Measurements from ENCODE around the gene IL20RB. TPM values are rescaled to one million over a fixed set of nuclear protein-coding genes. Genes with fewer than 3 reads are reported as not detected.
A peak's percentile ranks its signal among the peaks of the same experiment; 100 is the strongest.
"Not testable (repeated sequence)": the region's sequence is repeated elsewhere in the genome, so short reads cannot be mapped to it uniquely, and the experiment has no call there.

Gene IL20RB
- polyA plus RNA-seq, 1 experiment, result 3.2 TPM

- ChIA-PET POLR2A (interaction anchor here (0.5 to 1.6 kb wide), 3 partner anchors 227 to 623 kb away, joined by 3 to 19 read pairs (median 4); partner anchors contain the start of gene STAG1), CTCF (interaction anchor here (0.5 to 4.5 kb wide), 46 partner anchors 9 to 946 kb away, joined by 3 to 55 read pairs (median 4); partner anchors contain the start of genes NCK1 and STAG1)
- peak; percentile 75 for TF ChIP-seq CTCF (IDR thresholded peaks at IDR 0.05; ENCODE audit: insufficient read depth, low read depth, low read length)
- Histone ChIP-seq H3K36me3 (ENCODE audit: control insufficient read depth, insufficient read depth, low read length) (no peaks in the 10 kb centered on the region), H3K27me3 (ENCODE audit: control insufficient read depth, insufficient read depth, low read length) (no peaks in the 10 kb centered on the region), H3K4me3 (ENCODE audit: low read depth, low read length) (peak overlapping the region; percentile 38)
- no peak for DNase-seq (ENCODE audit: low read depth)
Measured at GRCh38 chr3:137013951-137014688, 56.3 kb downstream of the IL20RB start.

DNA sequence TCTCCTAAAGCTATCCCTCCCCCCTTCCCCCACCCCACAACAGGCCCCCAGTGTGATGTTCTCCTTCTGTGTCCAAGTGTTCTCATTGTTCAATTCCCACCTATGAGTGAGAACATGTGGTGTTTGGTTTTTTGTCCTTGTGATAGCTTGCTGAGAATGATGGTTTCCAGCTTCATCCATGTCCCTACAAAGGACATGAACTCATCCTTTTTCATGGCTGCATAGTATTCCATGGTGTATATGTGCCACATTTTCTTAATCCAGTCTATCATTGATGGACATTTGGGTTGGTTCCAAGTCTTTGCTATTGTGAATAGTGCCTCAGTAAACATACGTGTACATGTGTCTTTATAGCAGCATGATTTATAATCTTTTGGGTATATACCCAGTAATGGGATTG lies 59.5 kb downstream of the IL20RB start:
- DNase-seq (ENCODE audit: low read depth); H3K27me3 ChIP-seq (ENCODE audit: control insufficient read depth, insufficient read depth, low read length); H3K36me3 ChIP-seq (ENCODE audit: control insufficient read depth, insufficient read depth, low read length); H3K4me3 ChIP-seq (ENCODE audit: low read depth, low read length): not testable (repeated sequence)
- ChIA-PET CTCF (interaction anchor here (1.8 to 4.5 kb wide), 2 partner anchors 265 kb away, joined by 4 to 55 read pairs; partner anchors contain the start of gene STAG1), POLR2A (interaction anchor here (0.7 kb wide), 1 partner anchor 23 kb away, joined by 3 read pairs; no protein-coding TSS in a partner anchor)

DNA sequence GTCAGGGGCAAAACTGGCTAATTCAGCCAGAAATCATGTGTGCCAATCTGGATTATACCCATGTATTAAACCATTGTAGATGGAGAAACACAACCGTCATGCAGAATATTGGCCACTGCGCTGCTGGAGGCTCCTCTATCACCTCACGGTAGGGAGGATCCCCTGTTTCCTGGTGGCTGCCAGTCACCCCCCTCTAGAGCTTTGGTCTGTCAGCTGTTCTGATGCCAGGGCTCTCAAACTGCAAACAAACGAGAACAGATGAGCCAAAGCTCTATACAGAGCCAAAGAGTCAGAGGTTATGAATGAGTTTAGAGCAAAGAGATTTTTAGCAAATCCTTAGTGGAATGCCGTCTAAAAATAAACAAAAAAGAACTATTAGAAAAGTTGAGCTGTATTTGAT lies 62.5 kb downstream of the IL20RB start:
- ChIA-PET CTCF (interaction anchor here (0.8 to 5.7 kb wide), 5 partner anchors 9 to 950 kb away, joined by 3 to 45 read pairs (median 3); partner anchors contain the start of gene STAG1), POLR2A (no interaction called here)
- Histone ChIP-seq H3K4me3 (ENCODE audit: low read depth, low read length) (no peak overlapping the region), H3K36me3 (ENCODE audit: control insufficient read depth, insufficient read depth, low read length) (no peaks in the 10 kb centered on the region), H3K27me3 (ENCODE audit: control insufficient read depth, insufficient read depth, low read length) (no peaks in the 10 kb centered on the region)
- DNase-seq (ENCODE audit: low read depth), result no peak
- TF ChIP-seq CTCF (IDR thresholded peaks at IDR 0.05; ENCODE audit: insufficient read depth, low read depth, low read length), result no peak

- no peaks in the 10 kb centered on the region for H3K27me3 ChIP-seq (ENCODE audit: control insufficient read depth, insufficient read depth, low read length)
- TF ChIP-seq CTCF (IDR thresholded peaks at IDR 0.05; ENCODE audit: insufficient read depth, low read depth, low read length), result no peak
- CTCF ChIA-PET, result interaction anchor here (1.0 to 5.7 kb wide), 3 partner anchors 8 to 268 kb away, joined by 3 to 45 read pairs (median 4); partner anchors contain the start of gene STAG1
- no peaks in the 10 kb centered on the region for H3K36me3 ChIP-seq (ENCODE audit: control insufficient read depth, insufficient read depth, low read length)
- POLR2A ChIA-PET, result no interaction called here
- DNase-seq (ENCODE audit: low read depth), result no peak
- no peak overlapping the region for H3K4me3 ChIP-seq (ENCODE audit: low read depth, low read length)
Measured at GRCh38 chr3:137020888-137021287, 63.1 kb downstream of the IL20RB start.

GRCh38 chr3:137024348-137024747 lies 66.6 kb downstream of the IL20RB start:
- ChIA-PET CTCF (interaction anchor here (0.7 to 5.7 kb wide), 4 partner anchors 8 to 952 kb away, joined by 3 to 45 read pairs (median 4); no protein-coding TSS in a partner anchor), POLR2A (no interaction called here)
- H3K27me3 ChIP-seq (ENCODE audit: control insufficient read depth, insufficient read depth, low read length), result peaks cover 3% of the 10 kb centered on the region; the same call in 1 of the 2 replicates
- no peaks in the 10 kb centered on the region for H3K36me3 ChIP-seq (ENCODE audit: control insufficient read depth, insufficient read depth, low read length)
- no peak for DNase-seq (ENCODE audit: low read depth)
- no peak overlapping the region for H3K4me3 ChIP-seq (ENCODE audit: low read depth, low read length)
- TF ChIP-seq CTCF (IDR thresholded peaks at IDR 0.05; ENCODE audit: insufficient read depth, low read depth, low read length), result no peak
